NCI-H2196 treated with DMSO at 0.1 percent for 48 hours (cell line): ENCODE data around the gene VSIG1.

Experiments used
- DNase-seq: peaks from one replicate; lab custom pipeline; 2025; ENCODE audit not compliant: unreplicated experiment; lab: John Stamatoyannopoulos, UW

VSIG1 gene

GRCh38 chrX:108064001-108064400 lies 19.1 kb downstream of the VSIG1 start:
- DNase-seq, result no peak

- no peak for DNase-seq
These were observed 19.7 kb downstream of the VSIG1 start for GRCh38 chrX:108064613-108065012.

DNA sequence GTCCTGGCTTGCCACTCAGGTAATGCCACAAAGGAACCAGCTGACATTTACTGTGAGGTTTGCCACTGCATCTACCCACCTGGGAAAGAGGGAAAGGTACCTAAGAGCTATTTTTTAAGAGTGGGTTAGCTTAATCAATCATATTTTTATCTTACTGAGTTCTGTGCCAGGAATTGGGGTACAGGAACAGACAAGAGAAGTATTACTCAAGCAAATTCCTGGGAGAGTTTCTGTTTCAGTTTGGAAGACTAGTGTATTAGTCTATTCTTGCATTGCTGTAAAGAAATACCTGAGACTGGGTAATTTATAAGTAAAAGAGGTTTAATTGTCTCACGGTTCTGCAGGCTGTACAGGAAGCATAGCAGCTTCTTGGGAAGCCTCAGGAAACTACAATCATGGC lies 23.3 kb downstream of the VSIG1 start:
- no peak for DNase-seq

GRCh38 chrX:108070891-108071290 lies 26.0 kb downstream of the VSIG1 start:
- no peak for DNase-seq

DNA sequence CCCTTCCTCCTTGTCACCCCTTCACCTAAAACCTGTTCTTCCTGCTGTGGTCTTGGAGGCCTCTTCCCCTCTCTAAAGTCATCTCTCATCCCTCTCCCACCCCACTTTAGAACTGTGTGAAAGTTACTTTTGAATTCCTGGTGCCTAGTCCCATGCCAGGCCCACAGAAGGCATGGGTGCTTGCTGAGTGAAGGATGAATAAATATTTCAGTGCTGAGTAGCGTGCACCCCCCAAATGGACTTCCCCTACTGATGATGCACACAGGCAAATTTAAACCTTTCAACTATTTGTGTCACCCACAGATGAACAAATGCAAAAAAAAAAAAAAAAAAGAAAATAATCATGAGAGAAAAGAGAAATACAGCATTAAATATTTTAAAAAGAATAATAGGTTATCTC lies 26.7 kb downstream of the VSIG1 start:
- no peak for DNase-seq

- no peak for DNase-seq
These were observed 27.9 kb downstream of the VSIG1 start for GRCh38 chrX:108072746-108073145.

GRCh38 chrX:108081110-108081509 lies 36.2 kb downstream of the VSIG1 start:
- DNase-seq, result no peak

DNA sequence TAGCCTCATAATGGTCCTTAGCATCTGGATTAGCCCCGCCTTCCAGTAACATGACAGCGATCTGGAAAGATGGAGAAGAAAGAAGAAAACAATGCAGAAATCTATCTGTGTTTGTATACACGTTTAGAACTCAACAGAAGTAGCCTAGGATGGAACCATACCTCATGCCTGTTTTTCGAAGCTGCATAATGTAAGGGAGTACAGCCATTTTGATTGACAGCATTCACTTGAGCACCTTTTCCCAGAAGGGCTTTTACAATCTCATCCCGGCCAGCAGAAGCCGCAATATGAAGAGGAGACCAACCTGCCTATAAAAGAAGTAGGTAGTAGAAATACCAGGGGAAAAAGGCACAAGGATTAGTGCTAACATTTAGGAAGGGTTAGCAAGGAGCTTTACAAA lies 42.9 kb downstream of the VSIG1 start:
- no peak for DNase-seq

GRCh38 chrX:108088511-108088910 lies 43.6 kb downstream of the VSIG1 start:
- no peak for DNase-seq

DNA sequence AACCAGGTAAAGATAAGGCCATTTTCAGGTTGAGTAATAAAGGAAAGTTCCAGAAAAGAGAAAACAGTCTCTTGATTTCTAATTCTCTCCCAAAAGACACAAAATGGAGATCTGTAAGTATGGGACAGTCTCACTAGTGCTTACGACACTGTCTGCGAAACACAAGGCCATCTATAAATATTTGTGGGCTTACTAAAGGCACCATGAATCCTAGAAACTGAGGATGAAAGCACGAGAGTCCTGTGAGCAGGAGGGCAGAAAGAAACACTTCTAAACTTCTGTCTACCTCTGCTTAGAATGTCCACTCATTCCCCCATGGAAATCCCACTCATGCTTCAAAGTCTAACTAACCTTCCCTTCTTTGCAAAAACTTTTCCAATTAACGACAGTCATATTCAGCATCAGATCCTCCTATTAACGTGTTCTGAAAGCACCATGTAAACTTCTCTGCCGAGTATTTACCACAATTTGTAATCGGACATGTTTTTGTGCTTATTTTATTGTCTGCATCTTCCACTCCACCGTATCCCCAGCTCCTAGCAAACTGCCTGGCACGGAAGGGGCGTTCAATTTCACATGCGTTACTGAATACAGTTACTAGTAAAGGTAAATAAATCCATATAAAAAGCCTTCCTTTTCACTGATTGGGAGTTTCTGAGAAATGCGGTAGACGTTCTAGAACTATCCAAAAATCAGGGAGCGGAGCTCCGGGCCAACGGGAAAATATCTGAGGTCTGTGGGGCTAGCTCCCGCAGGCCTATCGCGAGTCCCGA lies 45.8 kb downstream of the VSIG1 start:
- DNase-seq, result no peak

DNA sequence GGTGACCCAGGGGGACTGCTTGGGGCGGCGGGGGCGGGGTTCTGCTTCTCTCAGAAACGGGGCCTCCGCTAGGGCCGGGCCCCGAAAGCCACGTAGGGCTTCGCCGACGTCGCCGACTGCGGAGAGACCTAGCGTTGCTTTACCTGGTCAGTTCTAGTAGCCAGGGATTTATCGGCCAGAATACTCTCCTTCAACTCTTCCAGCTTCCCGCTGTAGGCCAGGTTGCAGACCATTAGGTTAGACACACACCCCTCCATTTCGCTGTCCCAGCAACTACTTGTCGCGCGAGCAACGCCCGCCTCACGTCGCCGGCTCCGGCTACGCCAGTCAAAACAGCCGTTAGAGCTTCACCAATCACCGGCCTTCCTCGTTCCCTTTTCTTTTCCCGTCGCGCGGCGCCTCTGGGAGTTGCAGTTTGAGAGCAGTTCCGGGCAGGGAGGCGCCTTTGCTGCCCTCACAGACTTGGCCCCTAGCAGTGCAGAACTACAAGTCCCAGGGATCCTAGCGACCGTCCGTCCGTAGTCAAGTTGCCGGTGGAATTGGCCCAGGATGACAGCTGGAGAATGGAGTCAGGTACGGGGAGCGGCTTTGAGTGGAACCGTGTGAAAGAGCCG lies 46.5 kb downstream of the VSIG1 start, which contains the start of the genes ATG4A and PSMD10:
Gene ATG4A, plus strand, starts transcription at position 515 of the 614 bp plus-strand sequence. Its CDS starts 49 bp downstream, at position 564.
Gene PSMD10, minus strand, starts transcription at position 279 of the 614 bp plus-strand sequence. Its CDS starts 22 bp downstream, at position 257.
- peak; percentile 86 for DNase-seq

- DNase-seq, result peak; percentile 33
These were observed 47.0 kb downstream of the VSIG1 start for GRCh38 chrX:108091878-108092291.

- DNase-seq, result no peak
These were observed 52.5 kb downstream of the VSIG1 start for GRCh38 chrX:108097380-108097779.

GRCh38 chrX:108105473-108105872 lies 60.6 kb downstream of the VSIG1 start:
- DNase-seq, result no peak

- DNase-seq, result no peak
These were observed 69.7 kb downstream of the VSIG1 start for GRCh38 chrX:108114541-108114940.

DNA sequence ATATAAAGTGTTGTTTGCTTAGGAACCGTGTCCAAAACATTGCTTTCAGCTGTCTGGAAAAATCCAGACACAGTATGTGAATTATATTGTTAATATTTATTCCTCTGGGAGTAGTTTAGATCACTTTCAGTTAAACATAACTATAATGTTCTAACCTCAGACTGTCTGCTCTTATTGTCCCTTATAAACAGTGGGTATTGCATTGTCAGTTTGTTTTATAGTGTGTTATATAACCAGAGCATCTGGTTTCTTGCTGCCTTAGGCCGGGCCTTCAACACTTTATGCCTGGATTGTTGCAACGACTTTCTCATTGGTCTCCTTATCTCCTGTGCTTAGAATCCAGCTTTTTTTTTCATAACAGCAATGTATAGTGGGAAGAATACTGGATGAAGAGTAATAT lies 73.1 kb downstream of the VSIG1 start:
- no peak for DNase-seq

DNA sequence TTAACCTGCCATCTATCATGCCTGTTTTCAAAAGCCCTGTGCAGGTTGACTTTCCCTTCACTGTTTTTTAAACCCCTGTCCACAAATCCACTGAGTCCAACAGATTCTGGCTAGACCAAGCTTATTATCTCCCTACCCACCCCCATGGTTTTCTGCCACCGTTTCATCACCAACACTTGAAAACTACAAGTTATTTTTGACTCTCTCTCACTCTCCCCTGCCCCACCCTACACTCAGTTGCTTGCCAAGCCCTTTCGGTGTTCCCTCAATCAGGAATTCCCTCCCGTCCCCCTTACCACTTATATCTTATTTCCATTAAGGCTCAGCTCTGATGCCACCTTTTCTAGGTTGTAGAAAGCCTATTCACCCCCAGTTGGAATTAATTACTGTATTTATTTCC lies 76.4 kb downstream of the VSIG1 start:
- no peak for DNase-seq

DNA sequence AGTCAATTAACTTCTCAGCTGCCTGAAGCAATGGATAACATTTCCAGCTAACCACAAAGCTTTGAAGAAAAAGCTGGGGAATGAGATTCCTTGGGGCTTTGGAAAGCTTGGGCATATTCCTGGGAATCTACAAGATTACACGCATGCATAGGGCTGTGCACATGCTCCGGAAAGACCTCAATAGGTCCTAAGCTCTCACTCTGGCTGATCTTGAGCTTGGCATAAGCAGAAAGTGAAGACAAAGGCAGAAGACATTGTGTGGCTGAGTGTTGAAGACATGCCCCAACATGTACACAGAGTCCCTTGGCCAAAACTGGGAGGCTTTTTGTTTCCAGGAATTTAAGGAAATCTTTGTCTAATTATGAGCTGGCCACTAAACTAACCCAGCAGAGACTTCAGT lies 77.9 kb downstream of the VSIG1 start:
- no peak for DNase-seq

DNA sequence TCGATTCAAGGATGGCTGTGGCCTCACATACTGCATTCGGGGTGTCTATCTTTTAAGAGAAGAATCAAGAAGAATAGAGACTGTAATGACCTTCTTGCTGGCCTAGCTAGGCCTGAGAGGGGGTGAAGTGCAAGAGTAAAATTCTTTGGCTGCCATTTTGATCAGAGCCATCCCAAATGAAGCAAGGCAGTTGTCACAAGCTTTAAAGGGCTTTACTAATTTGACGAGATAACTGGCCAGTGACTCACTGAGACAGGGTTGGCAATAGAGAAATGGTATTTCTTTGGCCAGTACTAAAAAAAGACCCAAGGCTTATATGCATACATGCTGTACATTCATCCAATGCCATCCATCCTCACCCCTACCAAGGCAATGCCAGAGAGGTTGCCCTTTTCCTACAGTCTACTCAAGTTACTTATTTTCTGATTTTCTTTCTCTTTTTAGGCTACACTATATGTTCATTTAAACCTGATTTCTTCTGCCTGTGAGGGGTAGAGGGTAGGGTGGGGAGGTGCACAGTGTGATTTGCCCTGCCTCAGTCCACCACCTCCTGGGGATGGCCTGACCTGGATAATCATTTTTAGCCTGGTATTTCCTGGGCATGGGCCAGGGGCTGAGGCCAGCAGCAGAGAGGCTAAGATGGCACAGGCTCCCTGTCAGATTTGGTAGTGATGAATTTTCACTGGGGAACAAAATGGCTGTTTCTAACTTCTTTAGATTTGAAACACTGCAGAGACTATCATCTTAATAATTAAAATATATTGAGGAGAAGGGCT lies 78.9 kb downstream of the VSIG1 start:
- no peak for DNase-seq

DNA sequence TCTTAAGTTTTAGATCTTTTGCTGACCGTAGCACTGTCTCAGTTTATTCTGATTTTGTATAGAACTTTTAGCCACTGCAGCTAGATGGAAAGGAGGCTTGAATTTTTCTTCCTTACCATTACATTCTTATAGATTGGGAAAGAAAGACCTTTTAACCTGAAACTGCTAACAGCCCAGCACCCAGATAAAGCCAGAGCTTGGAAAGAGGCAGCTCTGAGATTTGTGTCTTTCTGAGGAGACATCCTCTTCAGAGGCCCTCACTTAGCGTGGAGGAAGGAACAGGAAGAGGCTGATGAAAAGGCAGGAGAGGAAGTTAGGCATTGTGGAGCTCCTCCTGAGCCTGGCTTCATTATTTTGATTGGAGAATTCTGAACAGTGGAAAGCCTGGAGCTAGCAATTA lies 81.8 kb downstream of the VSIG1 start:
- DNase-seq, result no peak

DNA sequence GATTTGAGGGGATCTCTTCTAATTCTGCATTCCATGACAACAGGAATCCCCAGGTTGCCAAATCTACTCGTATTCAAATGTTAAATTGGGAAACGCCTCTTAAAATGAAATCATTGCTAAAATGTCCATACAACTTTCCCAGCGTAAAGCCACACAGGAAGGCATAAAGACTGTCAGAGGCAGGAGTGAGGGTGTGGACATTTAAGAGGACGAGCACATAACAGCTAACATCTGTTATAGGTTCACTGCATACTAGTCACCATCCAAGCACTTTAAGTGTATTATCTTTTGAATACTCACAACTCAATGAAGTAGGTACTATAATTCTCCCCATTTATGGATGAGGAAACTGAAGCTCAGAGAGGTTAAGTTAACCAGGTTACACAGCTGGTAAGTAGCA lies 82.3 kb downstream of the VSIG1 start:
- no peak for DNase-seq
